Measurements from ENCODE around the gene VIL1.

The VIL1 gene

DNA sequence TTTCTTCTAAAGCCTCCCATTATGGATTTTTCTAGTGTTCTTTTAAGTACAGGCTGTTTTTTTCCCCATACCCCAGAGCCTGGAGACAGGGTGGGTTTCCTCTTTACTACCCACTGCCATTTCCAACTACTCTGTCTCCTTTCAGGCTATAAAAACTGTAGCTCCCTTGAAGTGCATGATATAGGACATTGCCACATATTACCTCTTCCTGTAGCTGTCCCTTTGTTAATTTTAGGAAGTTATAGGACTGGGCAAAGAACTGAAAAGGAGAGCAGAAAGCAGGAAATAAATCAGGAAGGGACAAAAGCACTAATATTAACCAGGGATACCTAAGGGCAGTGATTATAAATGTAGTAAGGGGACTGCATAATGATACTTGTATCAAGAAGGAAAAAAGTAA is 54.1 kb downstream of the VIL1 start:
- ATAC-seq: no peak
- TF ChIP-seq, protein P1, sequence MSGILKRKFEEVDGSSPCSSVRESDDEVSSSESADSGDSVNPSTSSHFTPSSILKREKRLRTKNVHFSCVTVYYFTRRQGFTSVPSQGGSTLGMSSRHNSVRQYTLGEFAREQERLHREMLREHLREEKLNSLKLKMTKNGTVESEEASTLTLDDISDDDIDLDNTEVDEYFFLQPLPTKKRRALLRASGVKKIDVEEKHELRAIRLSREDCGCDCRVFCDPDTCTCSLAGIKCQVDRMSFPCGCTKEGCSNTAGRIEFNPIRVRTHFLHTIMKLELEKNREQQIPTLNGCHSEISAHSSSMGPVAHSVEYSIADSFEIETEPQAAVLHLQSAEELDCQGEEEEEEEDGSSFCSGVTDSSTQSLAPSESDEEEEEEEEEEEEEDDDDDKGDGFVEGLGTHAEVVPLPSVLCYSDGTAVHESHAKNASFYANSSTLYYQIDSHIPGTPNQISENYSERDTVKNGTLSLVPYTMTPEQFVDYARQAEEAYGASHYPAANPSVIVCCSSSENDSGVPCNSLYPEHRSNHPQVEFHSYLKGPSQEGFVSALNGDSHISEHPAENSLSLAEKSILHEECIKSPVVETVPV (CRISPR knock-in tag; IDR thresholded peaks at IDR 0.05): no peak
- no peak for TF ChIP-seq ZNF565 (CRISPR knock-in tag; conservative IDR thresholded peaks at IDR 0.05; ENCODE audit: low read depth)
- no peak for TF ChIP-seq ZNF70 (CRISPR knock-in tag; IDR thresholded peaks at IDR 0.05)
- TF ChIP-seq, protein P2, sequence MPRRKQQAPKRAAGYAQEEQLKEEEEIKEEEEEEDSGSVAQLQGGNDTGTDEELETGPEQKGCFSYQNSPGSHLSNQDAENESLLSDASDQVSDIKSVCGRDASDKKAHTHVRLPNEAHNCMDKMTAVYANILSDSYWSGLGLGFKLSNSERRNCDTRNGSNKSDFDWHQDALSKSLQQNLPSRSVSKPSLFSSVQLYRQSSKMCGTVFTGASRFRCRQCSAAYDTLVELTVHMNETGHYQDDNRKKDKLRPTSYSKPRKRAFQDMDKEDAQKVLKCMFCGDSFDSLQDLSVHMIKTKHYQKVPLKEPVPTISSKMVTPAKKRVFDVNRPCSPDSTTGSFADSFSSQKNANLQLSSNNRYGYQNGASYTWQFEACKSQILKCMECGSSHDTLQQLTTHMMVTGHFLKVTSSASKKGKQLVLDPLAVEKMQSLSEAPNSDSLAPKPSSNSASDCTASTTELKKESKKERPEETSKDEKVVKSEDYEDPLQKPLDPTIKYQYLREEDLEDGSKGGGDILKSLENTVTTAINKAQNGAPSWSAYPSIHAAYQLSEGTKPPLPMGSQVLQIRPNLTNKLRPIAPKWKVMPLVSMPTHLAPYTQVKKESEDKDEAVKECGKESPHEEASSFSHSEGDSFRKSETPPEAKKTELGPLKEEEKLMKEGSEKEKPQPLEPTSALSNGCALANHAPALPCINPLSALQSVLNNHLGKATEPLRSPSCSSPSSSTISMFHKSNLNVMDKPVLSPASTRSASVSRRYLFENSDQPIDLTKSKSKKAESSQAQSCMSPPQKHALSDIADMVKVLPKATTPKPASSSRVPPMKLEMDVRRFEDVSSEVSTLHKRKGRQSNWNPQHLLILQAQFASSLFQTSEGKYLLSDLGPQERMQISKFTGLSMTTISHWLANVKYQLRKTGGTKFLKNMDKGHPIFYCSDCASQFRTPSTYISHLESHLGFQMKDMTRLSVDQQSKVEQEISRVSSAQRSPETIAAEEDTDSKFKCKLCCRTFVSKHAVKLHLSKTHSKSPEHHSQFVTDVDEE (CRISPR knock-in tag; IDR thresholded peaks at IDR 0.05): no peak
- TF ChIP-seq ISL1 (CRISPR knock-in tag; IDR thresholded peaks at IDR 0.05): no peak
- no peak for TF ChIP-seq CSDC2 (CRISPR knock-in tag; IDR thresholded peaks at IDR 0.05)
- TF ChIP-seq ZNF8 (CRISPR knock-in tag; IDR thresholded peaks at IDR 0.05): no peak

DNA sequence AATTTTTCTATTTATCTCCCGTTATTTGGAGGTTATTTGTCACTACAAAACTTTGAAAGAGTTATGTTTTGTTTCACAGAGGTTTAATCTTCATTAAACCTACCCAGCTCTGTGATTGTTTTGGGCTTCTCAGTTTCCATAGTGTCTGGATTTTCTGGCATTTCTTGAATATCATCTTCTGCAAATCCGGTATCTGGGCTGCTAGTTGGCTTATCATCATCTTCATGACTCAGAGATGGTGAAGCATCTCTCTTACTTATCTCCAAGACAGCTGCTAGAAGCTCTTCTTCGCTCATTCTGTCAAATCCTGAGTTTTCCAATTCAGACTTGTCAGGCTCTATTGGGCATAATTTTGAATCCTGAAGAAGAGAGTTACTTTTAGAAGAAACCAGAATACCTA is 55.6 kb downstream of the VIL1 start:
- peak; percentile 20; the same call in 2 of the 3 replicates for ATAC-seq
- TF ChIP-seq PPARA (CRISPR knock-in tag; IDR thresholded peaks at IDR 0.05; ENCODE audit: borderline replicate concordance) (no peak), OSR1 (CRISPR knock-in tag; IDR thresholded peaks at IDR 0.05) (no peak), ESRRG (CRISPR knock-in tag; IDR thresholded peaks at IDR 0.05) (no peak), ZFP30 (CRISPR knock-in tag; IDR thresholded peaks at IDR 0.05) (no peak), ZFP3 (CRISPR knock-in tag; IDR thresholded peaks at IDR 0.05) (no peak)
- TF ChIP-seq, protein P2 (CRISPR knock-in tag; IDR thresholded peaks at IDR 0.05): no peak
- TF ChIP-seq, protein P1 (CRISPR knock-in tag; IDR thresholded peaks at IDR 0.05): no peak
- TF ChIP-seq, protein P3, sequence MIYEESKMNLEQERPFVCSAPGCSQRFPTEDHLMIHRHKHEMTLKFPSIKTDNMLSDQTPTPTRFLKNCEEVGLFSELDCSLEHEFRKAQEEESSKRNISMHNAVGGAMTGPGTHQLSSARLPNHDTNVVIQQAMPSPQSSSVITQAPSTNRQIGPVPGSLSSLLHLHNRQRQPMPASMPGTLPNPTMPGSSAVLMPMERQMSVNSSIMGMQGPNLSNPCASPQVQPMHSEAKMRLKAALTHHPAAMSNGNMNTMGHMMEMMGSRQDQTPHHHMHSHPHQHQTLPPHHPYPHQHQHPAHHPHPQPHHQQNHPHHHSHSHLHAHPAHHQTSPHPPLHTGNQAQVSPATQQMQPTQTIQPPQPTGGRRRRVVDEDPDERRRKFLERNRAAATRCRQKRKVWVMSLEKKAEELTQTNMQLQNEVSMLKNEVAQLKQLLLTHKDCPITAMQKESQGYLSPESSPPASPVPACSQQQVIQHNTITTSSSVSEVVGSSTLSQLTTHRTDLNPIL (CRISPR knock-in tag; IDR thresholded peaks at IDR 0.05; ENCODE audit: low read depth): no peak
- TF ChIP-seq, protein P4, sequence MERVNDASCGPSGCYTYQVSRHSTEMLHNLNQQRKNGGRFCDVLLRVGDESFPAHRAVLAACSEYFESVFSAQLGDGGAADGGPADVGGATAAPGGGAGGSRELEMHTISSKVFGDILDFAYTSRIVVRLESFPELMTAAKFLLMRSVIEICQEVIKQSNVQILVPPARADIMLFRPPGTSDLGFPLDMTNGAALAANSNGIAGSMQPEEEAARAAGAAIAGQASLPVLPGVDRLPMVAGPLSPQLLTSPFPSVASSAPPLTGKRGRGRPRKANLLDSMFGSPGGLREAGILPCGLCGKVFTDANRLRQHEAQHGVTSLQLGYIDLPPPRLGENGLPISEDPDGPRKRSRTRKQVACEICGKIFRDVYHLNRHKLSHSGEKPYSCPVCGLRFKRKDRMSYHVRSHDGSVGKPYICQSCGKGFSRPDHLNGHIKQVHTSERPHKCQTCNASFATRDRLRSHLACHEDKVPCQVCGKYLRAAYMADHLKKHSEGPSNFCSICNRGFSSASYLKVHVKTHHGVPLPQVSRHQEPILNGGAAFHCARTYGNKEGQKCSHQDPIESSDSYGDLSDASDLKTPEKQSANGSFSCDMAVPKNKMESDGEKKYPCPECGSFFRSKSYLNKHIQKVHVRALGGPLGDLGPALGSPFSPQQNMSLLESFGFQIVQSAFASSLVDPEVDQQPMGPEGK (CRISPR knock-in tag; IDR thresholded peaks at IDR 0.05; ENCODE audit: borderline replicate concordance): no peak

DNA sequence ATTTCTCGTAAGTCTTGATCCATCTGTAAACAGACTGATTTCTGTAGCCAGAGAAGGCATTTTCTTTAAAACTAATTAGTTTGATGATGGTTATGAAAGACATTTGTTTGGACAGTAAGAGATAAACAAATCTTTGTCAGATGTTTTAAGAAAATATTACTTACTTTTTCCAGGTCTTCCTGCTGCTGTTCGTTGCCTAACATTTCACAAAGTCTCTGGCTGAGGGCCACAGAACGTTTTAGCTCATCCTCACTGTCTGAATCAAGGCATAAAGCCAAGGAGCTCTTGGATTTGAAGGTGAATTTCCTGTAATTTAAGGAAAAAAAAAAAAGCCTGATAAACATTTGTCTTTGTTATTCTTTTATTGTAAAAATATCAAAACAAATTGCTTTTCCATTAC is 57.8 kb downstream of the VIL1 start:
- TF ChIP-seq OSR1 (CRISPR knock-in tag; IDR thresholded peaks at IDR 0.05) (no peak), TOX (CRISPR knock-in tag; IDR thresholded peaks at IDR 0.05; ENCODE audit: borderline replicate concordance) (no peak), ZNF8 (CRISPR knock-in tag; IDR thresholded peaks at IDR 0.05) (no peak), ZFP3 (CRISPR knock-in tag; IDR thresholded peaks at IDR 0.05) (no peak)
- TF ChIP-seq, protein P5, sequence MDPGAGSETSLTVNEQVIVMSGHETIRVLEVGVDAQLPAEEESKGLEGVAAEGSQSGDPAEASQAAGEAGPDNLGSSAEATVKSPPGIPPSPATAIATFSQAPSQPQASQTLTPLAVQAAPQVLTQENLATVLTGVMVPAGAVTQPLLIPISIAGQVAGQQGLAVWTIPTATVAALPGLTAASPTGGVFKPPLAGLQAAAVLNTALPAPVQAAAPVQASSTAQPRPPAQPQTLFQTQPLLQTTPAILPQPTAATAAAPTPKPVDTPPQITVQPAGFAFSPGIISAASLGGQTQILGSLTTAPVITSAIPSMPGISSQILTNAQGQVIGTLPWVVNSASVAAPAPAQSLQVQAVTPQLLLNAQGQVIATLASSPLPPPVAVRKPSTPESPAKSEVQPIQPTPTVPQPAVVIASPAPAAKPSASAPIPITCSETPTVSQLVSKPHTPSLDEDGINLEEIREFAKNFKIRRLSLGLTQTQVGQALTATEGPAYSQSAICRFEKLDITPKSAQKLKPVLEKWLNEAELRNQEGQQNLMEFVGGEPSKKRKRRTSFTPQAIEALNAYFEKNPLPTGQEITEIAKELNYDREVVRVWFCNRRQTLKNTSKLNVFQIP (CRISPR knock-in tag; IDR thresholded peaks at IDR 0.05; ENCODE audit: borderline replicate concordance, low read depth): no peak
- ATAC-seq: peak; percentile 77
